AG08395 (cell line): ENCODE data around the gene SERTAD4.

Source experiments
- DNase-seq: peaks from one replicate; pipeline ENCODE4 v3.0.0; 2012; ENCODE audit warnings: mixed read lengths, low spot score

The SERTAD4 gene

DNA sequence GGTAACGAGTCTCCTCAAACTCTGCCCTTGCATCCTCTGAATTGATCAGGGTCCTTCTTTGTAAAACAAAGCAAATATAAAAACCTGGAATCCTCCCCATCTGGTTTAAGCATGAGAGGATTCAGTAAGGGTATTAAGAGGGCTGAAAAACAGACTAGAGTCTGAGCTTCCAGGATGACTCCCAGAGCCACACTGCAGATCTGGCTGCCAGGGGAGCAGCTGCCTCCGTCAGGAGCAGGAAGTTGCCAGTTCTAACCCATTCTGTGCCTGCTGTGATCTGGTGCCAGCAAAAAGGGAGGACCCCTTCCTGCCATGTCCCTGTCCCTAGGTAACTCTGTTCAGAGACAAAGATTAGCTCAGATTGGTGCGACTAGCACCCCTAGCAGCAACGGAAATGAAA lies 27.5 kb downstream of the SERTAD4 start:
- no peak for DNase-seq

DNA sequence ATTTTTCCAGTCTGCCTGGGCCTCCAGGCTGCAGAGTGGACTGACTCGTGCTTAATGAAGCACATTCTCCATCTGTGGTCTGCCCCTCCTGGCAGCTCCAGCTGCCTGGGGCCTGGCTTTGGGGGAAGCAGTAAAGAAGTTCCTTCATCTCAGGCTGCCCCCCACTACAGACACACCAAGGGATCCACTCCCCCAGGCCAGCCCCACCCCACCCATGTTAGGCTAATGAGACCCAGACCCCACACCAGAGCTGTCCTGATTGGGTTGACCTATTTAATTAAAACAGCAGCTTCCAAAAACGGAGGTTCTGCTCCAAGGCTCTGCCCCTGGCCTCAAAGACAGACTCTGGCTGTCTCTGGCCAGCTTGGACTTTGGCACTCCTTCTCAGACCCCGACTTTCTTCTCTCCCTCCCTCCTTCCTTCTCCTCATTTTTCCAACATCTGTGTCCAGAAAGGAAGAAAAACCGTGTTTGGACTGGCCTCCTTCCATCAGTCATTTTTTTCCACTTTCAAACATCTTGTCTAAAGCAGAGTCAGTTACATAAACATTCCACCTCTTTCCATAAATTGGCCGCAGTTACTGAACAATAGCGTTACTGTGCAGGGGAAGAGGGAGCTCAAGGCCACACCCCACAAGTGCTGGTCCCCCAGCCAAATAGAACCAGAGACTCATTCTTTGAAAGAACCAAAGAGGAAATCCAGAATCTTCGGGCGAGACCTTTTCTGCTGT lies 29.7 kb downstream of the SERTAD4 start:
- DNase-seq, result peak; percentile 66

GRCh38 chr1:210262897-210263272 lies 30.3 kb downstream of the SERTAD4 start:
- no peak for DNase-seq

DNA sequence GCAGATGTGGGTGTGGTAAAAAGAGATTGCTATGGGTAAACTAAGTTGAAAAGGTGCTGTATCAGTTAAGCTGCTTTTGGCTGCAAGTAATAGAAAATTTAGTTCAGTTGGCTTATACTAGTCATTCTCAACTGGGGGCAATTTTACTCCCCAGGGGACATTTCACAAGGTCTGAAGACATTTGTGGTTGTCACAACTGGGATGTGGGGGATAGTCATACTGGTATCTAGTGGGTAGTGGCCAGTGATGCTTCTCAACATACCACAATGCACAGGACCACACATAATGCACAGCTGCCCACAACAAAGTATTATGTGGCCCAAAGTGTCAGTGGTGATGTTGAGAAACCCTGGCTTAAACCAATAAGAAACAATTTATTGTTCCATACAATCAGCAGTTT lies 31.4 kb downstream of the SERTAD4 start:
- no peak for DNase-seq

DNA sequence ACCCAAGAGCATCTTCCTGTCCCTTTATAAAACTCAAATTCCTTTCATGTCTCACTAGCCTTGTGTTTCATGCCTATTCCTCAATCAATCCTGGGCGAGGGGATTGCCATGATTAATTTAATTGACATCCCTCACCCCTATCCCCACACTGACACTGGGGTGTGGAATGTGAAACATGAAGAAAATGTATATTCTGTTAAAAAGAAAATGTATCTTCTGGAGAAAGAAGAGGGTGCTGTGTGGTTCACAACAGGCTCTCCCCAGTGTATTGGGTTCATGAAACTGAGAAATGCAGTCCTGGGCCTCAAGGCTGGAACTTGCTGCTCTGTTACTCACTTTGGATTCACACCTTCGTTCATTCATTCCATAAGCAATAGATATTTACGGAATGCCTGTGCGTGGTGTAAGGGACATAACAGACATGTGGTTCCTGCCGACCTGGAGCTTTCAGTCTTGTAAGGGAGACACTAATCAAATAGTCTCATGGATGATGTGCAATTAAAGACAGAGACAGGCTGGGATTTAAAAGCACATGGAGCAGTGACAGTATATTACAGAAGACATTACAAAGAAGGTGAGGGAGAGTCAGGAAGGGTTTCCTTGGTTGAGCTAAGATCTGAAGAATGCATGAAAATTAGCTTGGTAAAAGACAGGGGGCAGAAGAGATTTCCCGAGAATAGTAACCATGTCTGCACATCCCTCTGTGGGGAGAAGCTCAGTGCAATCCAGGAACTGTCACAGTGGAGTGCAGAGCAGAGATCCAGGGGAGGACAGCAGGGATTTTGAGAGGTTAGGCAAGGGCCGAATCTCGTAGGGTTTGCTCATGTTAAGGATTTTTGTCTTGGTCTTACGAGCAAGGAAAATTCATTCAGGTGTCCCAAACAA lies 32.1 kb downstream of the SERTAD4 start:
- peak; percentile 26 for DNase-seq

GRCh38 chr1:210265392-210265955 lies 32.9 kb downstream of the SERTAD4 start:
- peak; percentile 41 for DNase-seq

DNA sequence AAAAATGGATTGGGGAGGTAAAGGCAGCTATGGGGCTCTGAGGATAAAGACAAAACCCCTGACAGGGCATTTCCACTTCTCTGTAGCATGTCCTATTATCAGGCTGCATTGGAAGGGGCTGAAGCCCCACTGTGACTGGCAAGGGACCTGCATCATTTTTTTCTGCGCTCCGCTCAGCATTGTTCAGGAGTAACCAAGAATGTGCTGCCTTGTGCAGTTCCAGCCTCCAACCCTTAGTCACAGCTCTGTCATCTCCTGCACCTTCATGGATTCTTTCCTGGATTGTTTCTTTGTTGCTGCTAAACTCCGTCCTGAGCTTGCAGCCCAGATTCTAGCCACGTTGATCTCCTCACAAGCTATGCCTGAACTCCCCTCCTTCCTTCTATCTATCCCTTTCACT lies 37.4 kb downstream of the SERTAD4 start:
- DNase-seq, result no peak

DNA sequence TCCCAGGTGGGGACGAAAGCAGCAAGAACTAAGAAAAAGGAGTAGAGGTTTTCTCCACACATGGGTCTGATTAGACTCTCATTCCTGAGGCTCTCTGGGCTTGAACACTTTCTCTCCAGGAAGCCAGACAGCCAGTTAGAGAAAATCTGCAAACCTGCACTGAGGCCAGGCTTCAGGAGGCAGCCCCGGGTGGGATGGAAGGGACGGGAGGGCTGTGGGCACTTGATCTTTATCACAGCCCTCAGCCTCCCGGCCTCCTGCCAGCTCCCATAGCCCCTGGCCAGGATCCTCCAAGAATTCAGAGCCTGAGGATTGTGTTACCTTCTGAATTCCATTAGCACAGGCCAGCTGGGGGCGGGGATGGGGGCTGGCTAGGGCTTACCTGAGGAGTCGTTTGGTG lies 40.1 kb downstream of the SERTAD4 start:
- peak; percentile 49 for DNase-seq

- no peak for DNase-seq
Observed at GRCh38 chr1:210280221-210280620, 47.6 kb downstream of the SERTAD4 start.

GRCh38 chr1:210288116-210288515 lies 55.5 kb downstream of the SERTAD4 start:
- DNase-seq, result no peak

DNA sequence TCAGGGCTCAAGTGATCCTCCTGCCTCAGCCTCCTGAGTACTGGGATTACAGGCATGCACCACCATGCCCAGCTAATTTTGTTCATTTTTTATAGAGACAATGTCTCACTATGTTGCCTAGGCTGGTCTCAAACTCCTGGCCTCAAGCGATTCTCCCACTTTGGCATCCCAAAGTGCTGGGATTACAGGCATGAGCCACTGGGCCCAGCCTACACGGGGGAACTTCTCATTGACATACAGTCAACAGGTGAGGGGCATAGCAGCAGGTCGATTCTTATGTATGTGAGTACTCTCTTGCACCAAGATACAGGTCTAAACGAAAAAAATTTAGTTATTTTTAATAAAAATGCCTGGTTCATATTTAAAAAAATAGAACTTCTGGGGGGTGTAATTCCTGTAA lies 56.7 kb downstream of the SERTAD4 start:
- DNase-seq, result no peak

DNA sequence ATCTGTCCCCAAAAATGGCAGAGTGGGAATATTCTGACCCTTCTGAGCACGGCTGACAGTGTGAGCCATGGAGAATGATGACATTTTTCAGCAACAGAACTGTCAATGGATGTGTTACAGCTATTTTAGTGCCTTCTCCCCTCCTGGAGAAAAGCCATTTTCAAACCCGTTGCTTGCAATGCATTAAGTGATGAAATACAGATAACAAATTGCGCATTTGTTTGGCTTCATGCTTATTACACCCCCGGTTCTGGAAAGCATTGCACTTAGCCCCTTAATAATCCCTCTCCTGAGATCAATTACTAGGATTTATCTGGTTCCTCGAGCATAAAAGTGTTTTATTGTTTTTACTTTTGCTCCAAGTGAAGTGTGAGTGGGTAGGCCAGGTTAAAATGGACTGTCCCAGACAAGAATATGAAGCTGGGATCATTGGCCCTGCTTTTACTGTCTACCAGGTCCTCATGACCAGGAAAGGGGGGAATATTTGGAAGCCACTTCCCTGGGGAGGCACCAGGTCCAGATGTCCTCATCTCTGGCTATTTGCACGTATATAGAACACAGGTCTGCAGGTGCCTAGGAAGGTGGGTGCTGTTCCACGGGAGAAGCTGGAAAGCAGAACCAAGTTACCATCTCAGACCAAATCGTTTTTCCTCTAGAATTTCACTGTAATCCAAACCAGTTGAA lies 58.6 kb downstream of the SERTAD4 start:
- DNase-seq, result no peak

DNA sequence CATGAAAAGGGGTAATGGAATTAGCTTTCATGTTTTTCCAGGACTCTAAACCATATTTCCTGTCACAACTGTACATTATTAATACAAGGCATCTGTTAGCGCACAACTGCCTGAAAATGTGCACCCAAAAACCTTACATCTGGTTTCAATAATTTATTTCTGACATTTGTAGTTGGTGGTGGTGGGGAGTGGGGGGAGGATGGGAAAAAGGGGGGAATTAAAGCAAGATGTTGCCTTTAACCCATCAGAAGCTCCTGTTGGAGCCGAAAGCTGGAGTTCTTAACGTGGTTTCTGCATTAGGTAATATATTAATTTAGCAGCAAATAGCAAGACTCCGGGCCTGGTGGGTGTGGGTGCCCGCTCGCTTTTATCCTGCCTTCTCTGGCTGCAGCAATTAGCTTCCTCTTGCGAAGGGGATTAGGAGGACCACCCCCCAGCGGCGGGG lies 59.2 kb downstream of the SERTAD4 start:
- DNase-seq, result peak; percentile 73

GRCh38 chr1:210292231-210292871 lies 59.8 kb downstream of the SERTAD4 start:
- peak; percentile 30 for DNase-seq

- DNase-seq, result peak; percentile 82
Observed at GRCh38 chr1:210293171-210293607, 60.6 kb downstream of the SERTAD4 start.

- peak; percentile 72 for DNase-seq
Observed at GRCh38 chr1:210294999-210295745, 62.6 kb downstream of the SERTAD4 start.
